Vagina (tissue), 2 donors: ENCODE measurements around the gene IWS1. TPM values are rescaled to one million over a fixed set of nuclear protein-coding genes. Genes with fewer than 3 reads are reported as not detected.

Experiments
- DNase-seq, 2 donors: peaks; one replicate each; pipeline ENCODE4 v3.0.0-alpha.2; 2017; ENCODE audit errors: extremely low spot score in 2 of 2
- H3K27ac ChIP-seq: fragments of 200-600 bp; sonication (generic); one replicate; pipeline ENCODE4 v1.5.1; 2019
- H3K27me3 ChIP-seq: fragments of 200-600 bp; sonication (generic); one replicate; pipeline ENCODE4 v1.5.1; 2019
- H3K36me3 ChIP-seq, 2 donors: fragments of 200-600 bp; sonication (generic); one replicate each; pipeline ENCODE4 v1.5.1; 2017 to 2019
- H3K4me1 ChIP-seq: fragments of 200-600 bp; sonication (generic); one replicate; pipeline ENCODE4 v1.5.1; 2019
- H3K4me3 ChIP-seq, 2 donors: fragments of 200-600 bp; sonication (generic); 1 replicate in 1 of 2; 2 replicates in 1 of 2; pipeline ENCODE4 v1.5.1; 2016 to 2019
- H3K9me3 ChIP-seq: fragments of 200-600 bp; sonication (generic); one replicate; pipeline ENCODE4 v1.5.1; 2019
- POLR2A ChIP-seq, 2 donors: fragments of 450-650 bp; IDR thresholded peaks; one replicate each; pipeline ENCODE4 v1.6.1; 2017; ENCODE audit warnings: antibody characterized with exemption in 2 of 2, mild to moderate bottlenecking in 2 of 2, moderate library complexity in 2 of 2
- POLR2AphosphoS5 ChIP-seq, 2 donors: sonication (generic); formaldehyde crosslinking; IDR thresholded peaks; one replicate each; pipeline ENCODE4 v1.9.0; 2017; ENCODE audit warnings: antibody characterized with exemption in 2 of 2, mild to moderate bottlenecking in 2 of 2, low read depth in 1 of 2; ENCODE audit not compliant: insufficient read depth in 1 of 2
- intact Hi-C: fragments of 100-400 bp; cut with DNase I; formaldehyde crosslinking; loops from one replicate; pipeline ENCODE4 v1.15.1; 2023
- total RNA-seq: library from RNA; depleted of rRNA; stranded (reverse); fragments of >200 nt; gene quantifications from one replicate; pipeline ENCODE4 v1.2.3, GENCODE V29; 2016
- TF ChIP-seq, protein P1 (sequence below), 3 experiments: fragments of 450-650 bp in 2 of 3; fragments of 200-600 bp in 1 of 3; sonication (generic) in 1 of 3; IDR thresholded peaks; one replicate each; pipeline ENCODE4 v1.5.1; 2017 to 2019; ENCODE audit warnings: antibody characterized with exemption in 3 of 3, mild to moderate bottlenecking in 2 of 3, moderate library complexity in 2 of 3

Gene IWS1
- total RNA-seq, 1 donor from 2014 or later: 40.8 TPM

DNA sequence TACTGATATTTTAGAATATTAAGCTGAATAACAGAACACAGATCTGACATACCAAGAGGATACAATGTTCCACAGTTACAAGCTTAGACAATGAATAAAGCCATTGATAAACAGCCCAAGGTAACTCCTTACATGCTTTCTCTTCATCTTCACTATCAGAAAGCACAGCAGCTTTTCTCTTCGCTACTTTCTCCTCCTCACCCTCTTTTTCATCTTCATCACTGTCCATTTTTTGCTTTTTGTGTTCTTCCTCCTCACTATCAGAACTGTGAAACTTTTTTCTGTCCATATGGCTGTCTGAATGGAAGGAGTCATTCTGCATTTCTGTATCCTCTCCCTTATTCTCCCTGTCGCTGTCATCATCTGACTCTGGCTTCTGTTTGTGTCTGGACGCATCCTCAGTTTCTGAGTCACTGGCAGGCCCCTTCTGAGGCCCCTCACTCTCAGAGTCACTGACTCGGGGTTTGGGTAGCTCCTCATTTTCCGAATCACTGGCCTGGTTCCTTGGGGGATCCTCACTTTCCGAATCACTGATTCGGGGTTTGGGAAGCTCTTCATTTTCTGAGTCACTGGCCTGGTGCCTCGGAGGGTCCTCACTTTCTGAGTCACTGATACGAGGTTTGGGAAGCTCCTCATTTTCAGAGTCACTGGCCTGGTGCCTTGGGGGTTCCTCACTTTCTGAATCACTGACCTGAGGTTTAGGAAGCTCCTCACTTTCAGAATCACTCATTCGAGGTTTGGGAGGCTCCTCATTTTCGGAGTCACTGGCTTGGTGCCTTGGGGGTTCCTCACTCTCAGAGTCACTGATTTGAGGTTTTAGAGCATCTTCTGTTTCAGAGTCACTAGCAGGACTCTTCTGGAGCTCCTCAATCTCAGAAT is 21.5 kb downstream of the IWS1 start:
- Histone ChIP-seq H3K27ac (no peak overlapping the region), H3K27me3 (no peaks in the 10 kb centered on the region), H3K9me3 (no peaks in the 10 kb centered on the region), H3K36me3 (peaks cover 0 to 50% of the 10 kb centered on the region in 2 donors), H3K4me3 (no peak overlapping the region), H3K4me1 (peaks cover 31% of the 10 kb centered on the region)
- no peak for TF ChIP-seq POLR2A (IDR thresholded peaks at IDR 0.05)
- no peak for TF ChIP-seq POLR2AphosphoS5 (IDR thresholded peaks at IDR 0.05; ENCODE audit: insufficient read depth in 1 of 2, low read depth in 1 of 2)
- TF ChIP-seq, protein P1, sequence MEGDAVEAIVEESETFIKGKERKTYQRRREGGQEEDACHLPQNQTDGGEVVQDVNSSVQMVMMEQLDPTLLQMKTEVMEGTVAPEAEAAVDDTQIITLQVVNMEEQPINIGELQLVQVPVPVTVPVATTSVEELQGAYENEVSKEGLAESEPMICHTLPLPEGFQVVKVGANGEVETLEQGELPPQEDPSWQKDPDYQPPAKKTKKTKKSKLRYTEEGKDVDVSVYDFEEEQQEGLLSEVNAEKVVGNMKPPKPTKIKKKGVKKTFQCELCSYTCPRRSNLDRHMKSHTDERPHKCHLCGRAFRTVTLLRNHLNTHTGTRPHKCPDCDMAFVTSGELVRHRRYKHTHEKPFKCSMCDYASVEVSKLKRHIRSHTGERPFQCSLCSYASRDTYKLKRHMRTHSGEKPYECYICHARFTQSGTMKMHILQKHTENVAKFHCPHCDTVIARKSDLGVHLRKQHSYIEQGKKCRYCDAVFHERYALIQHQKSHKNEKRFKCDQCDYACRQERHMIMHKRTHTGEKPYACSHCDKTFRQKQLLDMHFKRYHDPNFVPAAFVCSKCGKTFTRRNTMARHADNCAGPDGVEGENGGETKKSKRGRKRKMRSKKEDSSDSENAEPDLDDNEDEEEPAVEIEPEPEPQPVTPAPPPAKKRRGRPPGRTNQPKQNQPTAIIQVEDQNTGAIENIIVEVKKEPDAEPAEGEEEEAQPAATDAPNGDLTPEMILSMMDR (IDR thresholded peaks at IDR 0.05): no peak
- DNase-seq: no peak
- intact Hi-C loops: loop anchor here (5.0 kb wide), 1 partner anchor 148 kb away; no protein-coding TSS in a partner anchor

DNA sequence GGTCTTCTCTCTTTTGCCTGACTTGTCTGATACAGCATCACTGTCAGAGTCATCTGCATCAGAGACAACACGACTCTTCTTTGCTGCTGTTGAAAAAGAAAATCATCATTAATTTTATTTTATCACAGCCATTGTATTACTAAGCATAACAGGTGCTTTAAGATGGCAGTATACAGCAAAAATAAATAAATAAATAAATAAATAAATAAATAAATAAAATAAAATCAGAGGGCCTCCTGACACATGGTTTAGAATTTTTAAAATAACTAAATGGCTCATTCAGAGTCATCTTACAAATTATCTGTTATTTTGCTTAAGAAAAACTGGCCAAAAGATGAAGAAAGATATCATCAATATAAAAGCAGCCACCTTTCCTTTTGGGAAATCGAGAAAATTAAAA is 22.8 kb downstream of the IWS1 start:
- Histone ChIP-seq H3K9me3 (no peaks in the 10 kb centered on the region), H3K4me3 (no peak overlapping the region), H3K4me1 (peaks cover 20% of the 10 kb centered on the region), H3K36me3 (peaks cover 0 to 60% of the 10 kb centered on the region in 2 donors), H3K27ac (no peak overlapping the region), H3K27me3 (no peaks in the 10 kb centered on the region)
- TF ChIP-seq POLR2AphosphoS5 (IDR thresholded peaks at IDR 0.05; ENCODE audit: insufficient read depth in 1 of 2, low read depth in 1 of 2) (no peak), POLR2A (IDR thresholded peaks at IDR 0.05) (no peak)
- TF ChIP-seq, protein P1 (IDR thresholded peaks at IDR 0.05): no peak
- intact Hi-C loops: no loop called here
- no peak for DNase-seq

DNA sequence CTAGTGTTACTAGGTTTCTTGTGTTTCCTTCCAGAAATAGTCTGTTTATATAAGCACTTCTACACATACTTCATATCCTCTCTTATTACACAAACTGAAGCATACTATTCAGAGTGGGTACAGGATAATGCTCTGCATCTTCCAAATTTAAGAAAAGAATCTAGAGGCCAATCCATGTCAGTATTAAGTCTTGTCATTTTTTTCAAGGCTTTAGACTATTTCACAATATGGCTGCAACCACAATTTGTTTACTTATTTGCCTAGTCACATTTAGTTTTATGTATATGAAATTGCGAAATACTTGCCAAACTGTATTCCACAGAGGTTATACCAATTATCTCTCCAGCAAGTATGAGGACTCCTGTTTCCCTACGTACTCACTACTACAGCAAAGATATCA is 27.9 kb downstream of the IWS1 start:
- no peak for DNase-seq
- no peak overlapping the region for H3K27ac ChIP-seq
- no peaks in the 10 kb centered on the region for H3K9me3 ChIP-seq
- H3K4me1 ChIP-seq: no peaks in the 10 kb centered on the region
- no peaks in the 10 kb centered on the region for H3K27me3 ChIP-seq
- no peak overlapping the region for H3K4me3 ChIP-seq
- intact Hi-C loops: no loop called here
- H3K36me3 ChIP-seq: peaks cover 0 to 71% of the 10 kb centered on the region in 2 donors
- no peak for TF ChIP-seq POLR2AphosphoS5 (IDR thresholded peaks at IDR 0.05; ENCODE audit: insufficient read depth in 1 of 2, low read depth in 1 of 2)
- TF ChIP-seq, protein P1 (IDR thresholded peaks at IDR 0.05): no peak

DNA sequence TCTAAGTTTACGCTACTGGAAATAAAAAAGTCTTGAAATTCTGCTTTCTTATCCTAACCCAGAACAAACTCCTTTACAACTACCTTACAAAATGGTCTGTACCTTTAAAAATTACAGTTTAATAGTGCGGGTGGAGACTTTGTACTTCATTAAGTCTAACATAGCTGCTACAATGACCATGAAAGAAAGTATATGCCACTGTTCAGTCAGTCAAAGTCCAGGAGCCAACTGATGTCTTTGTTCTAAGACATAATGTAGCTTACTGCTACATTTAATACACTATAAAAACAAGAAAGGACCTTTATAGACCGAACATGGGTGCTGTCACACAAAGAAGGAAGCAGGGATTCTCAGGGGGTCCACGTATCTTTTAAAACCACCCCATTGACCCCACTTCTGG is 36.0 kb downstream of the IWS1 start:
- Histone ChIP-seq H3K4me3 (no peak overlapping the region), H3K4me1 (no peaks in the 10 kb centered on the region), H3K27ac (no peak overlapping the region), H3K36me3 (peaks cover 0 to 87% of the 10 kb centered on the region in 2 donors), H3K9me3 (no peaks in the 10 kb centered on the region), H3K27me3 (no peaks in the 10 kb centered on the region)
- TF ChIP-seq POLR2AphosphoS5 (IDR thresholded peaks at IDR 0.05; ENCODE audit: insufficient read depth in 1 of 2, low read depth in 1 of 2) (no peak), POLR2A (IDR thresholded peaks at IDR 0.05) (no peak)
- TF ChIP-seq, protein P1 (IDR thresholded peaks at IDR 0.05): no peak
- intact Hi-C loops: no loop called here
- DNase-seq: no peak
